Measurements from ENCODE around the gene PEX3. TPM values are rescaled to one million over a fixed set of nuclear protein-coding genes. Genes with fewer than 3 reads are reported as not detected.
A peak's percentile ranks its signal among the peaks of the same experiment; 100 is the strongest.

PEX3 gene, protein sequence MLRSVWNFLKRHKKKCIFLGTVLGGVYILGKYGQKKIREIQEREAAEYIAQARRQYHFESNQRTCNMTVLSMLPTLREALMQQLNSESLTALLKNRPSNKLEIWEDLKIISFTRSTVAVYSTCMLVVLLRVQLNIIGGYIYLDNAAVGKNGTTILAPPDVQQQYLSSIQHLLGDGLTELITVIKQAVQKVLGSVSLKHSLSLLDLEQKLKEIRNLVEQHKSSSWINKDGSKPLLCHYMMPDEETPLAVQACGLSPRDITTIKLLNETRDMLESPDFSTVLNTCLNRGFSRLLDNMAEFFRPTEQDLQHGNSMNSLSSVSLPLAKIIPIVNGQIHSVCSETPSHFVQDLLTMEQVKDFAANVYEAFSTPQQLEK
- total RNA-seq (1 to 10 TPM; 5.6 to 9.6 (median 6.6) TPM), polyA plus RNA-seq (1 to 10 TPM; 2.8 to 9.2 TPM)

DNA sequence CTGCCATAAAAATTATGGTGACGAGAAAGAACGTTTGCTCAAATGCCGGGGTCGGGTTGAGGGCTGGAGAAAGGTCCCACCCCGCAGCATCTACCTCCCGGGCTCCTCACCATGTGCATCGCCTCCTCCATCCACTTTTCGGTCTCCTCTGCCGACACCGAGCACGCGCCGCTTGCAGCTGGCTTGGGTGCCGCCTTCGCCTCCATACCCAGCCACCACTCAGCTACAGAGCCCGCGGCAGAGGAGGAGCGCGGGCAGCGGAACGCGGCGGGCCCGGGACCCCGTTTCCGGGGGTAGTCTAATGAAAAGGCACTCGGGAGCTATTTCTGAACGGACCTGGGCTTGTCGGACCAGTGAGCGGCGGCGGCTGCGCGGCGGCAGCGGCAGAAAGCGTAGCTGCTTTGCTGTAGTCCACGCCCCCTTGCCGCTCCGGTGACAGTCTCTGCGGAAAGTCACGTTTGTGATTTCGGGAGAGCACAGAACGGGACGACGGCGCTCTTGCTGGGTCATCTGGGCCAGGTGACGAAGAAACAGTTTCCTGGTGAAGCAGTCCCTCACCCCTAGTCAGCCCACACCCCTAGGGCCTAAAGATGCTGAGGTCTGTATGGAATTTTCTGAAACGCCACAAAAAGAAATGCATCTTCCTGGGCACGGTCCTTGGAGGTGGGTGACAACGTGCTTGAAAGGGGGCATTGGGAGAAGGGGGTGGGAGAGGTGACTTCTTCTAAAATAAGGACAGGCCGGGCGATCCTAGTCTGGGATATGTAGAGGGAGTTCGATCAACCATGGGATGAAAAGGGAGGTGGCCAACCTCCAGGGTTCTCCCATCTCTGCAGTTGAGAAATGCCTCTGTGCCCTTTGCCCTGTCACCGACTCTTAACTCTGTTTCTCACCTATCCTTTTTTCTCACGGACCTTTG lies at the start of gene PEX3, which contains the start of gene ADAT2:
Gene PEX3 (plus strand): TSS at position 353 of the 919 bp plus-strand sequence. CDS start 238 bp downstream, at position 591.
Gene ADAT2 (minus strand): TSS at position 243 of the 919 bp plus-strand sequence. CDS start 37 bp downstream, at position 206.
- ATAC-seq = peak; percentile 98 to 100 (median 99)

DNA sequence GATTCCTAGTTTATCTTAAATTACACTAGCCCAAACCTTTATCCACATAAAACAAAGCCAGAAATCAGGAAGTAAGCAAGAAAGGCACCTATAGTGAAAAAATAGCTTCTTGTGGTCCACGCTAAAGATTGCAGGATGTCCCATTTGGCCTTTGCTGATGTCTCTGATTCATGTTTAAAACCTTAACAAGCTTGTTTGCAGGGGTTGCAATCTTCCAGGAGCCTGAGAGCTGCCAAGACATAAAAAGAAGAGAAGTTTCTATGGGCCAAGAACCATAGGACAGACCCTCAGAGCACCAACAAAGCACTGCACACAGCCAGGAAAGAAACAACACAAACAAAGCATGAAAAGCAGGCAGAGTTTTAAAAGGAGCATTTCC lies 49.5 kb upstream of the PEX3 start:
- FAIRE-seq = no peak
- Histone ChIP-seq H3K36me3 (no peaks in the 10 kb centered on the region), H3K4me3 (no peak overlapping the region), H3K9me3 (no peaks in the 10 kb centered on the region), H3K27me3 (no peaks in the 10 kb centered on the region), H3K4me1 (peaks cover 0 to 7% (median 0%) of the 10 kb centered on the region in 3 donors), H3K27ac (peak overlapping the region in 1 of 4 donors; percentile 22)
- TF ChIP-seq, protein P1, sequence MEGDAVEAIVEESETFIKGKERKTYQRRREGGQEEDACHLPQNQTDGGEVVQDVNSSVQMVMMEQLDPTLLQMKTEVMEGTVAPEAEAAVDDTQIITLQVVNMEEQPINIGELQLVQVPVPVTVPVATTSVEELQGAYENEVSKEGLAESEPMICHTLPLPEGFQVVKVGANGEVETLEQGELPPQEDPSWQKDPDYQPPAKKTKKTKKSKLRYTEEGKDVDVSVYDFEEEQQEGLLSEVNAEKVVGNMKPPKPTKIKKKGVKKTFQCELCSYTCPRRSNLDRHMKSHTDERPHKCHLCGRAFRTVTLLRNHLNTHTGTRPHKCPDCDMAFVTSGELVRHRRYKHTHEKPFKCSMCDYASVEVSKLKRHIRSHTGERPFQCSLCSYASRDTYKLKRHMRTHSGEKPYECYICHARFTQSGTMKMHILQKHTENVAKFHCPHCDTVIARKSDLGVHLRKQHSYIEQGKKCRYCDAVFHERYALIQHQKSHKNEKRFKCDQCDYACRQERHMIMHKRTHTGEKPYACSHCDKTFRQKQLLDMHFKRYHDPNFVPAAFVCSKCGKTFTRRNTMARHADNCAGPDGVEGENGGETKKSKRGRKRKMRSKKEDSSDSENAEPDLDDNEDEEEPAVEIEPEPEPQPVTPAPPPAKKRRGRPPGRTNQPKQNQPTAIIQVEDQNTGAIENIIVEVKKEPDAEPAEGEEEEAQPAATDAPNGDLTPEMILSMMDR (IDR thresholded peaks at IDR 0.05) = no peak
- intact Hi-C loops (cut with DNase I) = no loop called here
- 80 to 83% methylated on average over 1 of the region's 1 CpG for WGBS, 2 donors
- ATAC-seq = no peak
- DNase-seq = no peak

More for the DNA sequence above, at the start of gene PEX3, which contains the start of gene ADAT2:
- H3K9me3 ChIP-seq = no peaks in the 10 kb centered on the region
- peak; percentile 29 for FAIRE-seq
- peaks cover 9 to 20% (median 12%) of the 10 kb centered on the region in 3 donors for H3K4me1 ChIP-seq
- H3K27me3 ChIP-seq = no peaks in the 10 kb centered on the region
- no peaks in the 10 kb centered on the region for H3K36me3 ChIP-seq
- TF ChIP-seq, protein P1 (IDR thresholded peaks at IDR 0.05) = no peak
- peak within 1 kb of the TSS; percentile 32 to 75 (median 63) for H3K27ac ChIP-seq
- intact Hi-C loops (cut with DNase I) = no loop called here
- DNase-seq = peak; percentile 90 to 96 (median 92)
- WGBS, 2 donors = 0 to 1% methylated on average over 54 to 56 of the region's 56 CpGs
- peak within 1 kb of the TSS; percentile 49 to 67 (median 55) for H3K4me3 ChIP-seq

DNA sequence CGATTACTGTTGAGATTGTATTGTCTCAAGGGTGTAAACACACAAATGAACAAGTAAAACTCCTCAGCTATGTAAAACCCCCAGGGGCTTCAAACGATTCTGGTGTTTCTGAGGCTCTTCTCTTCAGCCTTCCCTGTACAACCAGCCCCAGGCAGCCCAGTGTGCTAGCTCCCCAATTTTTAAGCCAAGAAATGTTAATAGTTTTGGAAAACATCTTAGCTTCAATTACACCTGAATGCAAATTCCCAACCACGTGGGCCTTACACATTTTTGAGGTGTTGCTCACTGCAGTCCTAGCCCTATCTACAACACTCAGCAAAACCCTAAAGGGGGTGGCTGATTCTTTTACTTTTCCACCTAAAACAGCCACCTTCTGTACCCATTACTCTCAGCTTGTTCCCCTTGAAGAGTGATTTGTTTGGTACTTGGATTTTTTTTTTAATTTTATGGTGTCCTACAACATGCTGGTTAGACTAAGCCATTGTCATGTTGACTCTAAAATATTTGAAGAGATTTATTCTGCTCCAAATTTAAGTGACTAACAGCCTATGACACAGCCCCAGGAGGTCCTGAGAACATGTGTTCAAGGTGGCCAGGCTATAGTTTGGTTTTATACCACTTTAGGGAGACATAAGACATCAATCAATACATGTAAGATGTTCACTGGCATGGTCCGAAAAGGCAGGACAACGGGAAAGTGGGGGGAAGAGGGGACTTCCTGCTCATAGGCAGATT lies 48.8 kb upstream of the PEX3 start:
- Histone ChIP-seq H3K4me3 (no peak overlapping the region), H3K4me1 (peaks cover 0 to 4% (median 0%) of the 10 kb centered on the region in 3 donors), H3K9me3 (no peaks in the 10 kb centered on the region), H3K36me3 (no peaks in the 10 kb centered on the region), H3K27me3 (no peaks in the 10 kb centered on the region), H3K27ac (no peak overlapping the region)
- TF ChIP-seq, protein P1 (IDR thresholded peaks at IDR 0.05) = no peak
- intact Hi-C loops (cut with DNase I) = no loop called here
- FAIRE-seq (no peak), ATAC-seq (no peak), DNase-seq (no peak)
- 77 to 83% methylated on average over 5 of the region's 5 CpGs for WGBS, 2 donors

DNA sequence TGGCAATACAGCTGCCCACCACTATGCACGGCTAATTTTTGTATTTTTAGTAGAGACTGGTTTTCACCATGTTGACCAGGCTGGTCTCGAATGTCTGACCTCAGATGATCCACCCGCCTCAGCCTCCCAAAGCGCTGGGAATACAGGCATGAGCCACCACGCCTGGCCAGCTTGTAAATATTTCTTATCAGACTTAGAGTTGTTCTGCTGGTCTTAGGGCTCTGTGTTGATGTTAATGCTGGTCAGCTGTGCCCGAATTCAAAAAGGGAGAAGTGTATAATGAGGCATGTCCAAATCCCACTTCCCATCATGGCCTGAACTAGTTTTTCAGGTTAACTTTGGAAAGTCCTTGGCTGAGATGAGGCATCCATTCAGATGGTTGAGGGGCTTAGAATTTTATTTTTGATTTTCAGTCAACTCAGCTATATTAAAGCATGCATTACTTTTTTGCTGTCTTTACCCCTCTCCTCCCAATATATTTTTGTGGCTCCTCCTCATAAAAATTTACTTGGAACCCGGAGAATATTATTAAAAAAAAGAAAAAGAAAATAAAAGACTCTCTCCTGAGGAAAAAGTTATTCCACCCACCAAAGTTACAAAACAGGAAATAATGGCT lies 47.8 kb upstream of the PEX3 start:
- no peak overlapping the region for H3K4me3 ChIP-seq
- no peaks in the 10 kb centered on the region for H3K9me3 ChIP-seq
- no peaks in the 10 kb centered on the region for H3K27me3 ChIP-seq
- H3K27ac ChIP-seq = no peak overlapping the region
- 78 to 84% methylated on average over 7 of the region's 7 CpGs for WGBS, 2 donors
- TF ChIP-seq, protein P1 (IDR thresholded peaks at IDR 0.05) = no peak
- no peaks in the 10 kb centered on the region for H3K4me1 ChIP-seq
- ATAC-seq (no peak), FAIRE-seq (no peak), DNase-seq (no peak)
- intact Hi-C loops (cut with DNase I) = no loop called here
- no peaks in the 10 kb centered on the region for H3K36me3 ChIP-seq
